Measurements from ENCODE around the gene FMO5.

GRCh38 chr1:147260956-147261355 lies 35.8 kb upstream of the FMO5 start:
- TF ChIP-seq EZH2 (IDR thresholded peaks at IDR 0.05; ENCODE audit: borderline replicate concordance, low read depth, low read length, severe bottlenecking), result no peak
- TF ChIP-seq CTCF (IDR thresholded peaks at IDR 0.05; ENCODE audit: borderline replicate concordance, extremely low read depth, low read length, poor library complexity, severe bottlenecking), result no peak

Measured in DND-41 (cell line).